Suppressor macrophage treated with lipopolysaccharide for 4 hours (primary cell): ENCODE data around the gene SCN9A.

Experiments used
- DNase-seq: peaks from one replicate; pipeline ENCODE4 v3.0.0-alpha.2; 2020

The SCN9A gene

DNA sequence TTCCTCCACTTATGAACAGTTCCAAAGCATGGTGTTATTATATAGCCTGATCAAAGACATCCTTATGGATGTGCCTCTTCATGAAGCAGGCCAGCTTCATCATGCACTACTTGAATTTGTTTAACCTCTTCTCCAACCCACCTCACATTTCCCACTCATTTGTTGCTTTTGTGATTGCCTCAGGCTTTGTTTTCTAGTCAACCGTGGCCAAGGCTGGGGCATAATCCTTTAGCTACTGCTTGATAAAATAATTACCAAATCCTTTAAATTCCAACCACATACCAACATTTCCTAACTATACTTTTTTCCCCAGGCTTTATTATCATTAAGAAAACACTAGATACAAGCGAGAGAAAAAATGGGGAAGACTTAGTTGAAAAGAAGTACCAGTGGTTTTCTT lies 208.3 kb downstream of the SCN9A start:
- no peak for DNase-seq

DNA sequence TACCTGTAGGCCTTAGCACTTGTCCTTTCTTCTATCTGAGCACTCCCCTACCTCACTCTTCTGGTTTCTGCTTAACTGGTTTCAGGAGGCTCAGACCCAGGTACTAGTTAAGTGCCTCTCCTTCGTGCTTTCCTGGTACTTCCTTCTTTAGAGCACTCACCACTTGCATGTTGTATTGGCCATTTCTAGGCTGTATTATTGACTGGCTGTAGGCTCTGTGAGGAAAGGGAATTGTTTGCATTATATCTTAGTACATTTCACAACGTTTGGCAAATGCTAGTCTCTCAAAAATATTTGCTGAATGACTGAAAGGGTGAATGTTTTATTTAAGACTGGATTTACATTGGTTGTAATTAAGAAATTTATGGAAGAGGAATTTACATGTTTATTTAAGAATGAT lies 212.0 kb downstream of the SCN9A start:
- DNase-seq = no peak

DNA sequence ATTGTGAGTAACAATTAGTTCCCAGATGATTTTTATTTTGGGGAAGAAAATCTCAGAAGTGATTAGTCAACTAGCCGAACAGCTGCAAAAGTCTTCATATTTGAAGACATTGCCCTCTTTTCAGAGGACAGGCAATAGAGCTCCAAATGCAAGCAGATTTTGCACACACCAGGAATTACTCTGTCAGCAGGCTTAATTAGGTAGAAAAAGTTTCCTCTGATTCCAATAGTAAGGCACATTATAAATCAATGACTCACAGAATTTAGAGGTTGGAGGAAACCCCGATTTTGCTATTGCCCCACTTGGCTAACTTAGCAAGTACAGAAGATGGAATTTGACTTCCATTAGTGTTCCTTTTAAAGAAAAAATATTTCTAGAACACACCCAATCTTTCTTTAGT lies 217.2 kb downstream of the SCN9A start:
- DNase-seq = no peak

DNA sequence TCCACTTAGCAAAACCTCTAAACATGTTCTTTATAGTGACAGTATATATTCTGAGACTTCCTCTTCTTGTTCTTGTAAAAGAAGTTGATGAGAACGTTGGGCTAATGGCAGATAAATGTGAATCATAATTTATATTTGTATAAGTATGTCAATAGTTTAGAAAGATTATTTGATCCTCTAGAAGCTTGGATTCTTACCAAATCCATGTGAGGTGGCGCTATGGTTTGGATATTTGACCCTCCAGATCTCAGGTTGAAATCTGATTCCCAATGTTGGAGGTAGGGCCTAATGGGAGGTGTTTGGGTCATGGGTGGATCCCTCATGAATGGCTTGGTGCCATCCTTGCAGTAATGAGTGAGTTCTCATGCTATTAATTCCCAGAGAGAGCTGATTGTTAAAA lies 218.2 kb downstream of the SCN9A start:
- no peak for DNase-seq

DNA sequence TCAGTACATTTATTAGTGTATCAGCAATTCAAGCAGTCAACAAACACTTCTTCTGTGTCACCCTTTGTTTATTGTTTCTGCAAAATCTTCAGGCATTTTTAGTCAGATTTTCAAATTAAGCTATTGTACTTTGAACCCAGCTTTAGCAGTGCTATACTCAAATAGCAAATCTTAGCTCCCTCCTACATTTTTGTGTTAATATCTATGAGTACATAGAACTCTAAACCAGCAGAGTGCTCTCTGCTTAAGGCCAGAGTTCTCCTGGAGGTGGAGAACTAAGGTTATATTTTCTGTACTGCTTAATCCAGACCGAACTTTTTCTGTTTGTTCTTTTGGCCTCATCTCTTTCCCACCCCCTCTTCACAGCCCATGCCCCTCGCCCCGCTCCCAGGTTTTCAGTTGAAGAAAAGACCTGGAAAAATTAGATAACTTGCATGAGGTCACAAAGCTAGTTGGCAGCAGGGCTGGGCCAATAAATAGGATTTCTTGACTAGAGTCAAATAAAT lies 218.7 kb downstream of the SCN9A start:
- DNase-seq = no peak

DNA sequence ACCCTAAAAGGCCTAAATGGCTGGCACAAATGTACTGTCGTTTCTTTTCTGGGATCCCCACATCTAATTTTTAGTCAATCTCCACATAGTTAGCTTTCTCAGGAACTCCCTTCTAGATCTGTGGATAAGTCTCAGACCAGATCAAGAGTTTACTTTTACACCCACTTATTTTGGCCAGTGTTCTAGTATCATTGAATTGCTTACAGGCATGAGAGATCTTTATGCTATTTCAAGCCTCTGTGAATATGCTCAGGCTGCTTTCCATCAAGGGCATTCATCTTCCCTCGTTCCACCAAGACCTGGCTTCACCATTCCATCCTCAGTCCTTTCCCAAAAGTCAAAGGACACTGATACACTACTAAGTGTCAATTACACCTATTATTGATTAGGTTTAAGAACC lies 220.2 kb downstream of the SCN9A start:
- no peak for DNase-seq

DNA sequence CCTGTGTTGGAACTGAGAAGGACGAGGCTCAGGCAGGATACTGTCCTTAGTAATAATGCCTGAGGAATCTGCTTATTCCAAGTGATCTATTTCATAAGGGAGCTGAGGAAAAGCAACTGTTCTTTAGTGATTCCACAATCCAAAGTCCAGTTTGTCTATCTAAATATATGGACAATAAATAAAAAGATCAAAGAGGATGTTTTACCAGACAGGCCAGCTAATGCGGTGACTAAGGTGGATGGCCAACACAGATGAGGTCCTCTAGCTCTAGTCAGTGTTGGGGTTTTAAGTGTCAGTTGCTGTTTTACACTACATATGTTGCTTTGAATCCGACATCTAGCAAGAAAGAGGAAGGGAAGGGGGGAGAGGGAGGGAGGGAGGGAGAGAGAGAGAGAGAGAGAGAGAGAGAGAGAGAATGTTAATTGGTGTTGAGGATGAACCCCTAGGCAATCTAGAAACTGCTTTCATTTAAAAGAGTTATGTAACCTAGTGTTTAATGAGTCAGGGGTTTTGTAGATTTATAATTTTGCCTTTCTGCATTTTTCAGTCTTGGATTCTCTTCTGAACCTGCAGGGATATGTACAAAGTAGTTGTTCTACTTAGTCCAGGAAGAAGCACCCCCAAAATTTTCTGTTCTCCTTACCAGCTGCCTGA lies 220.9 kb downstream of the SCN9A start:
- DNase-seq = no peak

DNA sequence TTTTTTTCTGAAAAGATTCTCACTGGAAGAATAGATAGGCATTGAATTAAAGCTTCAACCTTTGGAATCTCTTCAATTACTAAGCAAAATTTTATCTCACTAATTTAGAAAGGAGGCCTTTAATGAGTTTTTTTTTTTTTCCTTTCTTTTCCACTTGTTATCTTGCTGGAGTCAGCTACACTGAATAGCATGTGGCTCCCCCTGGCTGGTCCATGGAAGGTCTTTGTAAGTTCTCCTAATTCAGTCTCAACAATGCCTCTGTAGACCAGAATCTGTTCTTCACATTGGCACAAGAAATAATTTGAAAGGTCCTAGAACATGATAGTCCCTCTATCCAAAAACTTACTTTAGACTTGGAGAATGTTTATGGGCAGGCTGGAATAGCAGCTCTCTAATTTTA lies 223.7 kb downstream of the SCN9A start:
- no peak for DNase-seq

DNA sequence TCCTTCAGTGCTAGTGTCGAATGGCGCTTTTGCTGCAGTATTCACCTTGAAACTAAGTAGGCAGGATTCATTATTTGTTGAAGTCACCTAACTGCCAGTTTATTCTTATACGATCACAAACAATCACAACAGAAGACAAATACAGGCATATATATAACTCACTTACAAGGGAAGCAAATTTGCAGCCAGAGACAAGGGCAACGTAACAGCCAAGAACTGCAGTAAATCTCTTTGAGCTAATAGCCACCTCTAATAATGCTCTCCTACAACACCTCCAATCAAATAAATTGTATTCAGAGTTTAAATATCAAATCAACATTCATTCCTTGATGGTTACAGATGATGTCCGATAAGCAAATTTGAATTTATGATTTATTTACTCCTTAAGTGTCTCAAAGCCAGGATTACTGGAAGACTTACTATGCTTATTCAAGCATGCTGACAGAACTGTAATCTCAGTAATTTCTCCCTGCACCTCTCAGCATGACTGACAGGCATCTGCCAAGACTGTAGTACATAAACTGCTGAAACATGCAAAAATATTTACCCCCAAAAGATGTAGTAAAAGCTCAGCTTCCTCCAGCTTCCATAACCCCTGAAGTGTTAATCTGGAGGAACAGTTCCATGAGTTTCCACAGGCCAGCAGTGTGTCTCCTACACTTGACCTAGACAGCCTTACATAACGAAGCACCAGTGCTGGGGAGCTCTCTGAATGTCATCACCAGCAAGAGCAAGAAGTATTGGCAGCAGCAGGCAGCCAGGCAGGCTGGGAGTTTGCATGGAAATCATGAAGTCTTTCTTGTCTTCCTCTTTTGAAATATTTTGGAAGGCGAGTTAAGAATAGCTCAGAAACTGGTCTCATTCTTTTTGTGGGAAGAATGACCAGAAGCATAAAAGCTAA lies 227.0 kb downstream of the SCN9A start:
- DNase-seq = no peak

DNA sequence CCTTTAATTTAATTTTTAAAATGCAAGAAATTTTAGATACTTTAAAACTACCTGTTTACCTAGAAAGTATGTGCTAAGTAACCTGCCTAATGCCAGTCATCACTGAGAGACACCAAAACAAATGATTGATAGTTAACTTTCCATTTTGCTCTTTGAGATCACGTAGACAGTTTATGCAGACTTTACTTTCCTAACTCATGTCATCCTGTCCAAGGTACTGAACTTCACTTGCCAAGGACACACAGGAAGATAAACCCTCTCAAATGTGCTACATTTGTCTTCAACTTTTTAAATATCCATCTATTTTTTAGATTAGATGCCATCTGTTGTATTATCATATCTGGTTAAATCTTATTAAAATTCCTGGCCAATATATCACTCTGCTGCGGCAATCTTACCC lies 227.9 kb downstream of the SCN9A start:
- DNase-seq = no peak
